Renal pelvis (tissue), 4 donors: ENCODE measurements around the gene RNF212. TPM values are rescaled to one million over a fixed set of nuclear protein-coding genes. Genes with fewer than 3 reads are reported as not detected.

Source experiments
- DNase-seq: peaks from one replicate; pipeline ENCODE4 v3.0.0-alpha.2; 2013
- polyA plus RNA-seq, 3 donors: library from polyadenylated mRNA; unstranded; fragments of 120-200 nt; gene quantifications; one replicate each; pipeline ENCODE4 v1.2.1, GENCODE V29; 2013; ENCODE audit not compliant: insufficient read length in 3 of 3

RNF212 gene
- polyA plus RNA-seq, 3 donors = 9.1 to 19.8 (median 18.7) TPM

- no peak for DNase-seq
These were observed 21.8 kb downstream of the RNF212 start for GRCh38 chr4:1091561-1091995.

- no peak for DNase-seq
These were observed 22.6 kb downstream of the RNF212 start for GRCh38 chr4:1090465-1091440.

DNA sequence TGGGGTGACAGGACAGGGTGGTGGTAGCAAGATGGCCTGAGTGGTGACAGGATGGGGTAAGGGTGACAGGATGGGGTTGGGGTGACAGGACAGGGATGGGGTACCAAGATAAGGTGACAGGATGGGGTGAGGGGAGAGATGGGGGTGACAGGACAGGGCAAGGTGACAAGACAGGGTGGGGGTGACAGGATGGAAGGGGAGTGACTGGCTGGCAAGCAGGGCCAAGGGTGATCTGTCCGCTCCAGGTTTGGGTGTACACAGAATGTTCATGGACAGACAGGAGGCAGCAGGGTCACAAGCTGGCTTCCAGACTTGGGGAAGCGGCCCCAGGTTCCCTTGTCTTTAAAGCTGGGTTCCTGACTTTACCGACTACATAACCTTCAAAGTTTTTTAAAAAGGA is 23.3 kb downstream of the RNF212 start:
- DNase-seq = no peak

DNA sequence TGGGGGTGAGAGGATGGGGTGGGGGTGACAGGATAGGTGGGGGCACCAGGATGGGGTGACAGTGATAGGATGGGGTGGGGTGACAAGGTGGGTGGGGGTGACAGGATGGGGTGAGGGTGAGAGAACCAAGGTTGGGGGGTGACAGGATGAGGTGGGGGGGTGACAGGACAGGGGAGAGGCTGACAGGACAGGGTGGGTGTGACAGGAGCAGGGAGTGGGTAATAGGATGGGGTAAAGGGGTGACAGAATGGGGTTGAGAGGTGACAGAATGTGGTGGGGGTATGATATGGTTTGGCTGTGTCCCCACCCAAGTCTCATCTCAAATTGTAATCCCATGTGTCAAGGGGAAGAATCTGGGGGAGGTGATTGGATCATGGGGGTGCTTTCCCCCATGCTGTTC is 26.0 kb downstream of the RNF212 start:
- DNase-seq = no peak

- no peak for DNase-seq
These were observed 27.4 kb downstream of the RNF212 start for GRCh38 chr4:1086011-1086410.

- no peak for DNase-seq
These were observed 28.0 kb downstream of the RNF212 start for GRCh38 chr4:1085404-1085799.

DNA sequence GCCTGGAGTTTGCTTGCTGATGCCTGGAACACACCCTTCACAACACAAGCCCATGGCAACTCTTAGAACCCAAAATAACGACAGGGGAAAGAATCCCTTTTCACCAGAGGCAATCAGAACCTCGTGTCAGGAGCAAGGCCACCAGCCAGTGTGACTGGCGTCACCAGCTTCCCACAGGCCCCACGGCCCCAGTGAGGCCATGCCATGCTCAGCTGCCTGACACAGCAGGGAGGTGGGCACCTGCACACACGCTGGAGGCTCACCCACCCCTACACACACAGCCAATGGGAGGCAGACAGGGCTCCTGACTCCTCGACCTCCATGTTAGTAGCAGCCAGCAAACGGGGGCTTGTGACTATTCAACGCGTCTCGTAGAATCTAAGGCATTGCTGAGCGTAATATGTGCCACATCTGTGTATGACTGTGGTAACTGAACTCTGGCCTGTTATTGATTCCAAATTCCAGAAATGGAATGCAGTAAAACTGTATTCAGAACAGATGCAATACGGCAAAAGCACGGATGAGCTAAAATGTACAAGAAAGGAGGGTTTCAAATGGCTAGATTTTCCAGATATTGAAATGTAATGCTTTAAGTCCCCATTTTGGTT is 28.5 kb downstream of the RNF212 start:
- no peak for DNase-seq

DNA sequence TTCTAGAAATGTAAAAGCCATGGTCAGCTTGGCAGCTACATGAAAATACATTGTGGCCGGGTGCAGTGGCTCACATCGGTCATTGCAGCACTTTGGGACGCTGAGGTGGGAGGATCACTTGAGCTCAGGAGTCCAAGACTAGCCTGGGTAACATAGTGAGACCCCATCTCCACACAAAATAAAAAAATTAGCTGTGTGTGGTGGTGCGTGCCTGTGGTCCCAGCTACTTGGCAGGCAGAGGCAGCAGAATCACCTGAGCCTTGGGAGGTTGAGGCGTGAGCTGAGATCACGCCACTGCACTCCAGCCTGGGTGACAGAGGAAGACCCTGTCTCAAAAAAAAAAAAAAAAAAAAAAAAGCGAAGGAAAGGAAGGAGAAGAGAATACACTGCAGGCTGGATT is 29.0 kb downstream of the RNF212 start:
- DNase-seq = no peak

DNA sequence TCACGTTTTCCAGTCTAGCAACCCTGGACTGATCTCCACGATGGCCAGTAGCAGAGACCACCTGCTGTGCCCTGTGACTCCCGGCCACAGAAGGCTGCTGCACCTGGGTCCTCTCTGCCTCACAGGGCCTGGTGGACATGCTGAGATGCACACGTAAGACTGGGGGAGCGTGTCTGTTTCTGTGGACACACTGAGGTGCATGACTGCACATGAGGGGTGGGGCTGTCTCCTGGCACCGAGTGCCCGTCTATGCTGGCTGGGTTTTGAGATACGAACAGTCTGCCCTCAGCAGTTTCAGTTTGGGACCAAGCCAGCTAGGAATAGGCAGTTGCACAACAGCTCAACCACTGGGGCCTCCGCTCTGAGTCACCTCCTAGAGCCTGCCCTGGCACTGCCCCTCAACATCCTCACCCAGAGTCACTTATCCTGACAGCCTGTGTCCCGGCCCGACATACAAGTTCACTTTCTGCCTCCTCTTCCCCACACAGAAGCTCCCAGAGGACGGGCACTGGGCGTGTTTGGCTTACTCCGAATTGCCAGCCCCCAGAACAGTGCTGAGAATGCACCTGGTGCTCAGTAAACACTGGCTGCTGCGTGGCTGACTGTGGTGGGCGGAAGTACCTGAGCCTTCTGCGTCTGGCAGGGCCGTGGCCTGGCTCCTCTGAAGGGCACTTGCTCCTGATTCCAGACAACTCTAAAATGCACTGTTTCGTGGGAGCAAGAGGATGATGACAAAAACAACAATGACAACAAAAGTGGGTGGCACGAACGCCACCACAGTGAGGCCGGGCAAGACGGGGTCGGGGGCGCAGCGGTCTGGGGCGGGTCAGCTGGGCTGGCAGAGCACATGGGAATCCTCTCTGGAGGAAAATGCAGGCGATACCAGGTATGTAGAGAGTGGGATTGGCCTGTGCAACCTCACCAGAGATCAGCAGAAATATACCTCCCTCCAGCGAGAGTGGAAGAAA is 30.9 kb downstream of the RNF212 start:
- DNase-seq = peak; percentile 37

GRCh38 chr4:1081689-1082040 is 31.7 kb downstream of the RNF212 start:
- no peak for DNase-seq

GRCh38 chr4:1080961-1081688 is 32.2 kb downstream of the RNF212 start:
- no peak for DNase-seq

- DNase-seq = no peak
These were observed 32.9 kb downstream of the RNF212 start for GRCh38 chr4:1080432-1080831.

DNA sequence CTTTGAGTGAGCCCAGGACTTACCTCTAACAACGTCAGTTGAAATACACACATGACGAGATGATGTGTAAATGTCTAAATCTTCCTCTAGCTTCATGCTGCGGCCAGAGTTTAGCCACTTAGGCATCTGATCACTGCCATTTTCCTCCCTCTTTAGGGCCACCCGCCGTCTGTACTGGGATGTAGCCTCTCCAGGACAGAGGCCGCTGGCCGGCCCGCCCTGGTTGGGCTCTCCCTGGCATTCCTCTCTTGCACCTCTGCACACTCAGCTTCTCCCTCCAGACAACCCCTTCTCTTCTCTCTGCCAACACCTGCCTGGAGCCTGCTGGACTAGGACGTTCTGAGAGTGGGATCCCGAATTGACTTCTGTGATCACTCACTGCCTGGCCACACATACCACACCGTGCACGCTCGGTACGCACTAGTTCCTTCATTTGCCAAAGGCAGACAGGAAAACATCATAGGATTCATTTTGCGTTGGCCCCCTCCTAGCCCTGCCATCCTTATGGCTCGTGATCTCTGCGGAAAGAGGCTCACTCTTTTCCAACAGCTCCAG is 33.6 kb downstream of the RNF212 start:
- no peak for DNase-seq

- DNase-seq = no peak
These were observed 34.9 kb downstream of the RNF212 start for GRCh38 chr4:1078490-1078889.

- DNase-seq = no peak
These were observed 35.5 kb downstream of the RNF212 start for GRCh38 chr4:1077711-1078477.

- no peak for DNase-seq
These were observed 37.3 kb downstream of the RNF212 start for GRCh38 chr4:1075809-1076699.

DNA sequence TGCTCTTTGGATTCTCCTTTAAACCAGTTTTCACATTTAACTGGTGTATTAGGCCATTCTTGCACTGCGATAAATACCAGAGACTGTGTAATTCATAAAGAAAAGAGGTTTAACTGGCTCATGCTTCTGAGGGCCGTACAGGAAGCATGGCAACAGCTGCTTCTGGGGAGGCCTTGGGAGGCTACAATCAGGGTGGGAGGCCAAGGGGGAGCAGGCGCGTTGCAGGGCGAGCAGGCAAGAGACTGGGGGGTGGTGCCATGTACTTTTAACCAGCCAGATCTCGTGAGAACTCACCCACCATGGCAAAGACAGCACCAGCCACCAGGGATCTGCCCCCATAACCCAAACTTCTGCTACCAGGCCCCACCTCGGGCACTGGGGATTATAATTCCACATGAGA is 38.1 kb downstream of the RNF212 start:
- DNase-seq = no peak

- no peak for DNase-seq
These were observed 39.3 kb downstream of the RNF212 start for GRCh38 chr4:1074077-1074476.

GRCh38 chr4:1072830-1073446 is 40.4 kb downstream of the RNF212 start:
- DNase-seq = peak; percentile 58
